ENCODE results near the gene SARS1. TPM values are rescaled to one million over a fixed set of nuclear protein-coding genes. Genes with fewer than 3 reads are reported as not detected.

SARS1 gene
- total and polyA plus RNA-seq, 2 of the 13 experiments (the other 11 are each of a cell fraction or from before 2014, with no cell fraction given) = 103 to 134 TPM

- no peak for TF ChIP-seq CCAR2 (optimal IDR thresholded peaks at IDR 0.05; ENCODE audit: low read depth, low read length)
- no peak for TF ChIP-seq ONECUT2 (CRISPR knock-in tag; IDR thresholded peaks at IDR 0.05)
- TF ChIP-seq ZNF446 (CRISPR knock-in tag; IDR thresholded peaks at IDR 0.05) = no peak
- no peak for TF ChIP-seq KLF6 (CRISPR knock-in tag; IDR thresholded peaks at IDR 0.05)
- TF ChIP-seq, protein P1, sequence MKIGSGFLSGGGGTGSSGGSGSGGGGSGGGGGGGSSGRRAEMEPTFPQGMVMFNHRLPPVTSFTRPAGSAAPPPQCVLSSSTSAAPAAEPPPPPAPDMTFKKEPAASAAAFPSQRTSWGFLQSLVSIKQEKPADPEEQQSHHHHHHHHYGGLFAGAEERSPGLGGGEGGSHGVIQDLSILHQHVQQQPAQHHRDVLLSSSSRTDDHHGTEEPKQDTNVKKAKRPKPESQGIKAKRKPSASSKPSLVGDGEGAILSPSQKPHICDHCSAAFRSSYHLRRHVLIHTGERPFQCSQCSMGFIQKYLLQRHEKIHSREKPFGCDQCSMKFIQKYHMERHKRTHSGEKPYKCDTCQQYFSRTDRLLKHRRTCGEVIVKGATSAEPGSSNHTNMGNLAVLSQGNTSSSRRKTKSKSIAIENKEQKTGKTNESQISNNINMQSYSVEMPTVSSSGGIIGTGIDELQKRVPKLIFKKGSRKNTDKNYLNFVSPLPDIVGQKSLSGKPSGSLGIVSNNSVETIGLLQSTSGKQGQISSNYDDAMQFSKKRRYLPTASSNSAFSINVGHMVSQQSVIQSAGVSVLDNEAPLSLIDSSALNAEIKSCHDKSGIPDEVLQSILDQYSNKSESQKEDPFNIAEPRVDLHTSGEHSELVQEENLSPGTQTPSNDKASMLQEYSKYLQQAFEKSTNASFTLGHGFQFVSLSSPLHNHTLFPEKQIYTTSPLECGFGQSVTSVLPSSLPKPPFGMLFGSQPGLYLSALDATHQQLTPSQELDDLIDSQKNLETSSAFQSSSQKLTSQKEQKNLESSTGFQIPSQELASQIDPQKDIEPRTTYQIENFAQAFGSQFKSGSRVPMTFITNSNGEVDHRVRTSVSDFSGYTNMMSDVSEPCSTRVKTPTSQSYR (CRISPR knock-in tag; IDR thresholded peaks at IDR 0.05; ENCODE audit: borderline replicate concordance) = no peak
- no peak for TF ChIP-seq GATA4 (IDR thresholded peaks at IDR 0.05; ENCODE audit: borderline replicate concordance, low read depth)
Measured at GRCh38 chr1:109243221-109243620, 29.5 kb downstream of the SARS1 start (continued).

DNA sequence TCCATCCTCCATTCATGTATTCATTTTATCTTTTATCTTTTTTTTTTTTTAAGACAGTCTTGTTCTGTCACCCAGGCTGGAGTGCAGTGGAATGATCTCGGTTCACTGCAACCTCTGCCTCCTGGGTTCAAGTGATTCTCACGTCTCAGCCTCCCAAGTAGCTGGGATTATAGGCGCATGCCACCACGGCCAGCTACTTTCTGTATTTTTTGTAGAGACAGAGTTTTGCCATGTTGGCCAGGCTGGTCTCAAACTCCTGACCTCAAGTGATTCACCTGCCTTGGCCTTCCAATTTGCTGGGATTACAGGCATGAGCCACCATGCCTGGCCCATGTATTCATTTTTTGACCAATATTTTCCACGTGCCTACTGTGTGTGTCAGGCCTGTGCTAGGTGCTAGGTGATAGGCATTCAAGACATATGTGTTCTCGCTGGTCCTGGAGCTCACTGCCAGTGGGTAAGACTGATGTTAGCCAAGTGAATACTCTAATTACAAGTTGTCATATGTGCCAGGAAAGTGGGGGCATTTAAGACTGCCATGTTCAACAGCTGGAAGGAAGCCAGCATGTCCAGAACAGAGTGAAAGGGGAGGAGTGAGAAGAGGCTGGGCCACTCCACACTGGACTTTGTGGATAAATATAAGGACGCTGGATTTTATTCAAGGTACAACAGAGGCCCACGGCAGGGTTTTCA is 30.3 kb downstream of the SARS1 start:
- Histone ChIP-seq H2AFZ (ENCODE audit: low read length) (no peak overlapping the region), H3K9ac (ENCODE audit: insufficient read depth, low read depth, low read length) (no peak overlapping the region), H3K79me2 (ENCODE audit: insufficient read depth, low read length) (no peaks in the 10 kb centered on the region), H3K4me3 (replicated peaks in 1 of 3; ENCODE audit: insufficient read depth in 1 of 3, low read depth in 2 of 3, low read length in 3 of 3) (no peak overlapping the region), H3K27ac (ENCODE audit: extremely low read length, insufficient read depth, low read length) (no peak overlapping the region), H3K4me2 (ENCODE audit: low read depth, low read length) (no peak overlapping the region), H3K9me3 (ENCODE audit: low read length) (no peaks in the 10 kb centered on the region), H3K36me3 (replicated peaks in 1 of 2; ENCODE audit: control insufficient read depth in 1 of 2, insufficient read depth in 2 of 2, low read length in 2 of 2) (peaks cover 0 to 2% of the 10 kb centered on the region in 2 experiments; a peak in 1 of 5 replicates), H3K4me1 (ENCODE audit: insufficient read depth, low read length) (peaks cover 44% of the 10 kb centered on the region), H3K27me3 (ENCODE audit: control insufficient read depth in 1 of 2, insufficient read depth in 2 of 2, low read length in 2 of 2) (peaks cover 4 to 32% of the 10 kb centered on the region in 2 experiments; a peak in 4 of 5 replicates), H4K20me1 (ENCODE audit: insufficient read depth, low read length) (no peaks in the 10 kb centered on the region; the same call in 1 of the 2 replicates)
- in situ Hi-C loops (cut with HindIII; ENCODE audit: extremely low pct_ligation_motif_present, low pct_unique_long_range_greater_than_20kb) = no loop called here
- CTCF ChIA-PET (ENCODE audit: low intra/inter-chr PET ratio, low total read pairs) = no interaction called here
- POLR2A ChIA-PET = interaction anchor here (1.0 kb wide), 1 partner anchor 10 kb away, joined by 3 read pairs; no protein-coding TSS in a partner anchor
- BruUV-seq (replicated peaks) = no TSS peak
- DNase-seq (ENCODE audit: low spot score) (no peak), FAIRE-seq (no peak), ATAC-seq (no peak)
- 34% methylated on average over 8 of the region's 8 CpGs for WGBS (ENCODE audit: low lambda C conversion rate)
- intact Hi-C loops (cut with micrococcal nuclease; ENCODE audit: unreplicated experiment) = no loop called here
- TF ChIP-seq ZNF264 (CRISPR knock-in tag; IDR thresholded peaks at IDR 0.05) = no peak
- TF ChIP-seq ZNF614 (CRISPR knock-in tag; IDR thresholded peaks at IDR 0.05; ENCODE audit: borderline replicate concordance) = no peak
- TF ChIP-seq ZMAT3 (CRISPR knock-in tag; conservative IDR thresholded peaks at IDR 0.05) = no peak
- no peak for TF ChIP-seq SCMH1 (CRISPR knock-in tag; IDR thresholded peaks at IDR 0.05; ENCODE audit: borderline replicate concordance)
- no peak for TF ChIP-seq ZNF337 (CRISPR knock-in tag; IDR thresholded peaks at IDR 0.05; ENCODE audit: borderline replicate concordance, low read depth)
- no peak for TF ChIP-seq SRSF9 (IDR thresholded peaks at IDR 0.05; ENCODE audit: borderline replicate concordance, insufficient read depth, low read depth, low read length, poor library complexity, severe bottlenecking)
- TF ChIP-seq ZBTB8A (CRISPR knock-in tag; IDR thresholded peaks at IDR 0.05; ENCODE audit: borderline replicate concordance, low read depth) = no peak
- no peak for TF ChIP-seq ZNF142 (CRISPR knock-in tag; IDR thresholded peaks at IDR 0.05)
- TF ChIP-seq PAF1 (CRISPR knock-in tag; IDR thresholded peaks at IDR 0.05) = no peak

Measured in HepG2 (cell line).